EH (cell line): Measurements from ENCODE around the gene NACA.
"Not testable (repeated sequence)": the region's sequence is repeated elsewhere in the genome, so short reads cannot be mapped to it uniquely, and the experiment has no call there.

ENCODE experiments used
- DNase-seq: peaks from one replicate; pipeline ENCODE4 v3.0.0-alpha.2; 2015; ENCODE audit warnings: low read depth

The NACA gene

DNA sequence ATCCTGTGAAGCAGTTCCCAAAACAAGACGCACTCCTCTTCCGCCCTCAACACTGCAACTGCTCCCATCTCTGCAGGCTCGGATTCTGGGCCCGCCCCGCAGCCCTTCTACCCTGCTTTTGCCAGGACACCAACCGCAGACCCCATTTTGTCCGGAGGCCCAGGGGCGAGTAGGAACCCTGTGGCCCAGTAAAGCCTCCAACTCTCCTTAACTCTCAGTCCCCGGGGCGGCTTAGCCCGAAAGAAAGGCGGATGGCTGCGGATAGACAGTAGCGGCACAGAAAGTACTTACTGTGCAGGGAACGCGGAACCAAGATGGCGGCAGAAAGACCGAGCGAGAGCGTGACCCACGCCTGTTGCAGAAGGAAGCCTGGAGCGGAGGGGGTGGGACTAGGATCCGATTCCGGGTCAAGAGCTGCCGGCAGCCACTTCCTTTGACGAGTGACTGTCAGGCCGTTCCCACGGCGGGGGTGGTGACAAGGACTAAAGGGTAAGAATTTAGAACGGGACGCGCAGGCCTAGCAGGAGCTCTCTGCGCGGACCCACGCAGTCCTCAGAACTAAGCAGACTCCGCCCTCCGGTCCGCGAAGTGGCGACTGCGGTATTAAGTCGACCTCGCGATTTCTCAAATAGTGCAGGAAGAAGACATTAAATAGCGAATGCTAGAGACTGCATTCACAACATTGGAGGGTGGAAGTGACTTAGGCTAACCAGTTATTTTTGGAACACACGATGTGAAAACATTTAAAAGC lies at the start of gene NACA:
NACA (minus strand) TSS at position 328 of the 751 bp plus-strand sequence. CDS start 778 bp downstream, outside the sequence.
- DNase-seq: peak; percentile 100

GRCh38 chr12:56773113-56773512 lies 48.0 kb upstream of the NACA start:
- no peak for DNase-seq

- DNase-seq: no peak
Measured at GRCh38 chr12:56772625-56773024, 47.5 kb upstream of the NACA start.

DNA sequence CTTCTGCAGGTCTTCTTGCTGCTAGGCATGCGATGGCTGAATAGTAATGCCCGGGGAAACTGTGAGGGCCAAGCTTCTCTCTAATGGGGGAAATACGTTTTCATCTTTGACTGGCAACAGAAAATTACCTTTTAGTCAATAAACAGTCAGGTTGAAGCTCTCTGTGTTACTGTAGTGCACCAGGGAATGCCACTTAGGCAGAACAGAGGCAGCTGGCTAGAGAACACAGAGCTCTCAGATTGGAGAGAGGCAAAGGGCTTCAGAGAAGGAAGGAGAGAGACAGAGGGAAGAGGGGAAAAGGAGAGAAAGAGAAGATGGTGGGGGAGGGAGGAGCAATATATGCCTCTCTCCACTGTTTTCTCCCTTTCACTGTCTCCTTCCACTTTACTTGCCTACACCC lies 44.8 kb upstream of the NACA start:
- no peak for DNase-seq

DNA sequence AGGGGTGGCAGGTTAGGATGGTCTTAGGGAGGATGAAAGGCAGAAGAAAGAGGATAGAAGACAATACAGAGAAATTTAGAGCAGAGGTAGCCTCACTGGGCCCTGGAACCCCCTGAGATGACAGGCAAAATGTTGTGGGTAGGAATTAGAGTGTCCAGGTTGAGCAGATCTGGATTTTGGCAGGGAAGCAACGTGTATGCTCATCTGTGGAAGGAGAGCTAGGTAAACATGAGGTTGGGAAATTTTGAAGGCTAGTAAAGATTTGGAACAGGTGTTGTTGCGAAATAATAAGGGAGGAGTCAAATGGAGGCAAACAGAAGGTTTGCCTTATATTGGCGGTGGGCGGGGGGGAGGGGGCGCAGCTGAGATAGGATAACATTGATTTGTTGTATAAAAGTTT lies 43.3 kb upstream of the NACA start:
- DNase-seq: no peak

DNA sequence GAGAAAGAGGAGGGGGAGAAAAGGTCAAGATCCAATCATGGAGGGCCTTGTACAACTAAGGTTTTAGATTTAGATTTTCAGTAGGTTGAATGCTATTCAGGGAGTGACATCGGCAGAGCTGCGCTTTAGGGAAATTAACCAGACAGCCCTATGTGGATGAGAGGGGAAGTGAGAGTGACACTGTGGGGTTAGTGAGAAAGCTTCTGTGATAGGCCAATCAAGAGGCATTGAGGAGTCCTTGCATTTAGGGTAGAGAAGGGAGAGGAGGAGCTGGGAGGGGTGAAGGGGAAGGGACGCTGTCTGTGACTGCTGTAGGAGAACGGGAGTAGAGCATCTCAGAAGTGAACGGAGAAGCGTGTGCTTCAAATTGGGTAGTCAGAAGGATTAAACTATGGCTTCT lies 41.4 kb upstream of the NACA start:
- DNase-seq: no peak

GRCh38 chr12:56763753-56764657 lies 38.9 kb upstream of the NACA start:
- DNase-seq: peak; percentile 86

- DNase-seq: no peak
Measured at GRCh38 chr12:56761812-56762211, 36.7 kb upstream of the NACA start.

DNA sequence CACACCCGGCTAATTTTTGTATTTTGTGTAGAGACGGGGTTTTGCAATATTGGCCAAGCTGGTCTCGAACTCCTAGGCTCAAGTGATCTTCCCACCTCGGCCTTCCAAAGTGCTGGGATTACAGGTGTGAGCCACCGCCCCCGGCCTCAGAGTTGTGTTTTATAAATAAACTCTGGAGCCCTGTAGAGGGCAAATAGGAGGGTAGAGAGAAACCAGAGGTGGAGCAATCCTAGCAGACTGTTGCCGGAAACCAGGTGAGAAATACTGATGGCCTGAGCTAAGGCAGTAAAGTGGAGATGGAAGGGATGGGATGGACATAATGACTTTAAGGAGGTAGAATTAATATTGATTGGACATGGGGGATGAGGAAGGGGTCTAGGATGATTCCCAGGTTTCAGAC lies 35.4 kb upstream of the NACA start:
- DNase-seq: no peak

GRCh38 chr12:56759263-56759908 lies 34.3 kb upstream of the NACA start:
- no peak for DNase-seq

DNA sequence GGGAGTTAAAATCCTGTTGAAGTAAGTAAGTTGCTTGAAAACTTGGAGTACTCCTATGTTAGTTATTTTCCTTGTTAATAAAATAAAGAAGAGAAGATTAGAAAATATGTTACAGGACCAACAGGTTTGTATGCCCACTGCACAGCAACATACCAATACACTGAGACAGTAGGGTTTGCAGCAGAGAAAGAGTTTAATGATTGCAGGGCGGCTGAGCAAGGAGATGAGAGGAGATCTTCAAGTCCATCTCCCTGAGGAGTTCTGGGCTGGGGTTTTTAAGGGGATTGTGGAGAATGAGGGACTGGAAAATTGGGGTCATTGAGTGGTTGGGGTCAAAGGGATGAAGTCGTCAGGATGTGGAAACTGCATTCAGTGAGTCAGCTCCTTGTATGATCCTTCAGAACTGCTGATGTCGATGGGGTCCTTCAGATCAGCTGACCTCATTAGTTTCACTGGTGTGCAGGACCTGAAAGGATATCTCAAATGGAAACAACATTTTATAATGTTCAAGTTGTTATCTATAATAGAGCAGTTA lies 33.7 kb upstream of the NACA start:
- DNase-seq: no peak

GRCh38 chr12:56757971-56758370 lies 32.9 kb upstream of the NACA start:
- DNase-seq: not testable (repeated sequence)

DNA sequence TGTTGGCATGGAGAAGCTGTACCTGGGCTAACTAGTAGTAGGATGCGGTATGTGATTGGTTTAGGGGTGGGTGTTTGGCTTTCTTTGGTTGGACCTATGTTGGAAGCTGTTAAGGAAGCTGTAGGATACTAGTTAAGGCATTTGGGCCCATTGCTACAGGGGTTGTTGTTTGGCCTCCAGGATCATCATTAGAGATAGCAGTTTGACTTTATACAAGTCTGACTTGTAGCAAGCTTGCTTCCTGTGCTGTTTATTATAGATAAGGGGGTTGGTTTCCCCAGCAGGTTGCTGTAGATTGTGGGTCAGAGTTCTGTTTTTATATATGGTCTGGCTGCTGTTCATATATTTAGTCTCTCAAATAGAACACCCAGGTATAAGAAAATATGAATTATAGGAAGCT lies 28.5 kb upstream of the NACA start:
- DNase-seq: no peak

DNA sequence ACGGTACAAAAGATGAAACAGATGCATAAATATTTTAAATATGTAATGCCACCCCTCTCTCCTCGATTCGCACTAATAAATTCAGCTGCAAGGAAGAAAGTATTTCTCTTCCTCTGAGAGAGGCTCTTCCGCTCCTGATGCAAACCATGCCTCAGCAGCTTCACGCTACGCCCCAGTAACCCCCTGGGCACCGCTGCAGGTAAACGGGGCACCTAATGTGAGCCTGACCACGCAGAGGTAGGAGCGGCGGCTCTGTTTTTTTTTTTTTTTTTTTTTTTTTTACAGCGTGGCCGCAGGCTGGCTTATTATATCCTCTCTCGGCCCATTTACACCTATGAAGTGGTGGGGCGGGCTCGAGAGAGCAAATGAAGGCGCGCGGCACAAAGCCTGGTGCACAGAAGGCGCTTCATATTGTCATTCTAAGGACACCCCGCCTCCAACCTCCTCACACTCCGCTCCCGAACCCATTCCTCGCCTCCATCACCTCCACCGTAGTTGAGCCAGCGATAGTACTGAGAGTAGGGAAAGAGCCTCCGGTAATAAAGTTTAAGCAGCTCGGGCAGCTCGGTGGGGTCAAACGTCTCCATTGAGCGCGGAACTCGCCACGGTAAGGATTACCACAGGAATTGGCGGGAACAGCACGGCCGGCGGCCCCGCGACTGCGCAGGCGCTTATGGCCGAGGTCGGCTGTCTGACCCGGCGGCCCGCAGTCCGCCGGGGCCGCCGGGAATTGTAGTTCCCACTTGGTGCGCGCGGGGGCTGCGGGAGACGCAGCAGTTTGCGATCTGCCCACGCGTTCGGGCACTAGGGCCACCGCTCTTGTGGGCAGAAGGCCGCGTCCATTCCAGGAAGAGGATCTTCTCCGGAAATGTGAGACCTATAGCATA lies 26.9 kb upstream of the NACA start, which contains the start of gene PRIM1:
PRIM1 (minus strand) TSS at position 612 of the 887 bp plus-strand sequence; CDS start at position 587, 25 bp downstream.
- DNase-seq: peak; percentile 81

- DNase-seq: not testable (repeated sequence)
Measured at GRCh38 chr12:56750596-56750995, 25.5 kb upstream of the NACA start.

- DNase-seq: no peak
Measured at GRCh38 chr12:56749853-56750252, 24.8 kb upstream of the NACA start.

- DNase-seq: no peak
Measured at GRCh38 chr12:56749359-56749758, 24.3 kb upstream of the NACA start.

GRCh38 chr12:56728139-56728861 lies 3.2 kb upstream of the NACA start:
- DNase-seq: no peak

DNA sequence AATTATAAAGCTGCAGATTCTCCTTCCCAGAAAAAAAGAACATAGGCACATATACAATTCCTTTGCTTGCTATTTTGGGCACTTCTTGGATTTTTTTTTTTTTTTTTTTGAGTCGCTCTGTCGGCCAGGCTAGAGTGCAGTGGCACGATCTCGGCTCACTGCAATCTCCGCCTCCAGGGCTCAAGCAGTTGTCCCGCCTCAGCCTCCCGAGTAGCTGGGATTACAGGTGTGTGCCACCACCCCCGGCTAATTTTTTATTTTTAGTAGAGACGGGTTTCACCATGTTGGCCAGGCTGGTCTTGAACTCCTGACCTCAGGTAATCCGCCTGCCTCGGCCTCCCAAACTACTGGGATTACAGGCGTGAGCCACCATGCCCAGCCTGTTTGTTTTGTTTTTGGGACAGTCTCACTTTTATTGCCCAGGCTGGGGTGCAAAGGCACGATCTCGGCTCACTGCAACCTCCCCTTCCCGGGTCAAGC lies 1.1 kb upstream of the NACA start:
- not testable (repeated sequence) for DNase-seq

DNA sequence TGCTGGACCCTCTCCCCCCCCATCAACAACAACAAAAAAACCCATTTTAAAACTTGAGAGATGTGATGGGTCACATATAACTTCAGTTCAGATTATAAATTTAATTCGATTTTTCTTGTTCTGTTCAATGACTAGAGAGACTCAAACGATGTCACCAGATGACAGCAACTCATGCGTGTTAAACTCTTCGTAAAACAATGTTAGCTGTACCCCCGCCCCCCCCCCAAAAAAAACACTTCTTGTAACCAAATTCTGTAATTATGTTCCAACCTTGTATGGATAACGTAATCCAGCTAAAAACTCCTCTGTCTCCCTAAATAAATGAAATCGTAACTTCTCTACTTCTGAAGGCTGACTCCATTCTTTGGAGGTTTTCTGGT lies 614 bp upstream of the NACA start:
- DNase-seq: no peak

GRCh38 chr12:56724701-56724971 lies 463 bp downstream of the NACA start:
- DNase-seq: no peak
